Mononuclear cell (primary cell): ENCODE results near the gene PDXP. TPM values are rescaled to one million over a fixed set of nuclear protein-coding genes. Genes with fewer than 3 reads are reported as not detected.

Source experiments
- H3K27me3 ChIP-seq: 2 replicates; pipeline ENCODE4 v1.6.0; 2011; ENCODE audit warnings: low read length, control low read depth; ENCODE audit not compliant: insufficient read depth
- H3K4me1 ChIP-seq: 2 replicates; pipeline ENCODE4 v1.5.1; 2011; ENCODE audit warnings: mild to moderate bottlenecking, low read length, control low read depth; ENCODE audit not compliant: insufficient read depth
- H3K4me3 ChIP-seq: 2 replicates; pipeline ENCODE4 v1.5.1; 2011; ENCODE audit warnings: mild to moderate bottlenecking, low read length, moderate library complexity
- H3K9me3 ChIP-seq: 2 replicates; pipeline ENCODE4 v1.5.1; 2011; ENCODE audit warnings: low read depth, mild to moderate bottlenecking, control low read depth, low read length
- total RNA-seq: library from RNA; depleted of rRNA; stranded (reverse); fragments of >200 nt; gene quantifications from one replicate; pipeline ENCODE4 v1.2.3, GENCODE V29; 2012

The PDXP gene
- total RNA-seq, 1 donor: 2.7 TPM

DNA sequence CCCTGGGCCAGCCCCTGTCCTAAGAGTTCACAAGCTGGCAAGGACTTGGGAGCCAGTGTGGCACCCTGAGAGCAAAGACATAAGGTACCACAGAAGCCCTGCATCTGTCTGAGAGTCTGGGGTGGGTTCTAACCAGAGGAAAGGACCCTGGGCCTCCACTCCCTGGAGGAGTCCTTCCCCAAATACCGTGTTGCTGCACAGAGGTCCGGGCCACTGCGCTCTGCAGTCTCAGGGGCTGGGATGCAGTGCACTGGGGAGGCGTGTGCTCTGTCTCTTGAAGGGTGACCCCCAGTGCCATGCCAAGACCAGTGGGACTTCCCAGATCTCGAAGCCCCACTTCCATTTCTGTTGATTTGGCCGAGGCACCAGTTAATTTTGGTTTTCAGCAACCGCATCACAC is 23.4 kb upstream of the PDXP start:
- Histone ChIP-seq H3K4me1 (peaks cover 83% of the 10 kb centered on the region), H3K27me3 (no peaks in the 10 kb centered on the region), H3K4me3 (no peak overlapping the region), H3K9me3 (no peaks in the 10 kb centered on the region)

GRCh38 chr22:37636186-37636948 is 22.2 kb upstream of the PDXP start:
- H3K4me3 ChIP-seq: no peak overlapping the region

GRCh38 chr22:37636949-37637273 is 21.6 kb upstream of the PDXP start:
- H3K4me1 ChIP-seq: peaks cover 89% of the 10 kb centered on the region
- no peaks in the 10 kb centered on the region for H3K9me3 ChIP-seq
- H3K4me3 ChIP-seq: no peak overlapping the region

More at GRCh38 chr22:37636186-37636948, 22.2 kb upstream of the PDXP start:
- Histone ChIP-seq H3K4me1 (peaks cover 89% of the 10 kb centered on the region), H3K9me3 (no peaks in the 10 kb centered on the region), H3K27me3 (no peaks in the 10 kb centered on the region)

GRCh38 chr22:37638391-37639069 is 20.0 kb upstream of the PDXP start:
- Histone ChIP-seq H3K4me3 (peak overlapping the region; percentile 83), H3K4me1 (peaks cover 89% of the 10 kb centered on the region), H3K9me3 (no peaks in the 10 kb centered on the region), H3K27me3 (no peaks in the 10 kb centered on the region)

More at GRCh38 chr22:37636949-37637273, 21.6 kb upstream of the PDXP start:
- no peaks in the 10 kb centered on the region for H3K27me3 ChIP-seq

DNA sequence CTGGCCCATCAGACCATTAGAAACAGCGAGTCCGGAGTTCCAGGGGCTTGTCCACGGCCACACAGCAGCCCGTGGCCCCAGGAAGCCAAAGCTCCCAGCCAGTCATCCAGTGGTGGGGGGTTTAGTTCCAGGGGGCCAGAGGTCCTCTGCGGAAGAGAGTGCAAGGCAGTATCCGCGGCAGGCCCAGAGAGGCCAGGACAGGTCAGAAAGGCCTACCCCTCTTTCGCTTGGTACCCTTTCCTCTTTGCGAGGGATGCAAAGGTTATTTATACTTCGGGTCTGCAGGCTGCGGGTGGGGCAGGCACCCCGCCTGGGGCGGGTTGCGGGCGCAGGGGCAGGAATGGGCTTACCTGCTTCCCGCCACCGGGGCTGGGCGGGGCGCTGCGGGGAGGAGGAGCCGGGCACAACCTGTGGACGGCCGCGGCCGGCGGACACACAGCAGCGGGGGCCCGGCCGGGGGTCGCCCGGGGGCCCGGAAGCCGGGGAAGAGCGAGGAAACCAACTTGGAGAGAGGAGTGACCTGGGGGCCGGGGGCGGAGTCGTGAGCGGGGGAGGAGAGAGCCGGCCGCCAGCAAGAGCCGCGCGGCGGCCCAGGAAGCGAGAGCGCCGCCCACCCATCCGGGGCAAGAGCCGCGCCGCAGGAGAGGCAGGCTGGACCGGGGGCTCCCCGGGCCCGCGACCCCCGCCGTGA is 19.3 kb upstream of the PDXP start, which contains the start of gene SH3BP1:
Gene SH3BP1 (plus strand): TSS at position 600 of the 691 bp plus-strand sequence. CDS start 119 bp downstream, outside the sequence.
- Histone ChIP-seq H3K9me3 (no peaks in the 10 kb centered on the region), H3K4me3 (peak within 1 kb of the TSS; percentile 83), H3K4me1 (peaks cover 86% of the 10 kb centered on the region), H3K27me3 (no peaks in the 10 kb centered on the region)

GRCh38 chr22:37639771-37640590 is 18.5 kb upstream of the PDXP start:
- Histone ChIP-seq H3K9me3 (no peaks in the 10 kb centered on the region), H3K27me3 (no peaks in the 10 kb centered on the region), H3K4me3 (peak overlapping the region; percentile 83), H3K4me1 (peaks cover 78% of the 10 kb centered on the region)

- peak overlapping the region; percentile 83 for H3K4me3 ChIP-seq
- peaks cover 69% of the 10 kb centered on the region for H3K4me1 ChIP-seq
Measured at GRCh38 chr22:37640591-37641560, 17.6 kb upstream of the PDXP start.

GRCh38 chr22:37641561-37641949 is 17.0 kb upstream of the PDXP start:
- H3K4me3 ChIP-seq: no peak overlapping the region
- H3K9me3 ChIP-seq: no peaks in the 10 kb centered on the region
- peaks cover 63% of the 10 kb centered on the region for H3K4me1 ChIP-seq
- H3K27me3 ChIP-seq: no peaks in the 10 kb centered on the region

More at GRCh38 chr22:37640591-37641560, 17.6 kb upstream of the PDXP start:
- Histone ChIP-seq H3K9me3 (no peaks in the 10 kb centered on the region), H3K27me3 (no peaks in the 10 kb centered on the region)

GRCh38 chr22:37643225-37643847 is 15.2 kb upstream of the PDXP start:
- no peak overlapping the region for H3K4me3 ChIP-seq

DNA sequence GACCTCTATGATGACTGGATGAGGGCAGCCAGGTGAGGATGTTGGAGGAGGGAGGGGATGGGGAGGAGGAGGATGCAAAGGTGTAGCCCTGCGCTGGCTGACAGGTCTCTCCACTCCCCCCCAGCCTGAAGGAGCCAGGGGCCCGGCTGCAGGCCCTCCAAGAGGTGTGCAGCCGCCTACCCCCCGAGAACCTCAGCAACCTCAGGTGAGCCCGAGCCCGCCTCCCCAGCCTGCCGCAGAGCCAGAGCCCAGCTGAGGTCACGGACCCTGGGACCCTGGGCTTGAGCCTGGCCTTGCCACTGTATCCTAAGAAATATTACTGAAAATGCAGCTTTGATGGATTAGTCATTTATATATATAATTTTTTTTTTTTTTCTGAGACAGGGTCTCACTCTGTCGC is 11.2 kb upstream of the PDXP start:
- Histone ChIP-seq H3K27me3 (no peaks in the 10 kb centered on the region), H3K4me3 (no peak overlapping the region), H3K4me1 (peaks cover 16% of the 10 kb centered on the region), H3K9me3 (no peaks in the 10 kb centered on the region)

More at GRCh38 chr22:37643225-37643847, 15.2 kb upstream of the PDXP start:
- Histone ChIP-seq H3K27me3 (no peaks in the 10 kb centered on the region), H3K4me1 (peaks cover 45% of the 10 kb centered on the region), H3K9me3 (no peaks in the 10 kb centered on the region)

DNA sequence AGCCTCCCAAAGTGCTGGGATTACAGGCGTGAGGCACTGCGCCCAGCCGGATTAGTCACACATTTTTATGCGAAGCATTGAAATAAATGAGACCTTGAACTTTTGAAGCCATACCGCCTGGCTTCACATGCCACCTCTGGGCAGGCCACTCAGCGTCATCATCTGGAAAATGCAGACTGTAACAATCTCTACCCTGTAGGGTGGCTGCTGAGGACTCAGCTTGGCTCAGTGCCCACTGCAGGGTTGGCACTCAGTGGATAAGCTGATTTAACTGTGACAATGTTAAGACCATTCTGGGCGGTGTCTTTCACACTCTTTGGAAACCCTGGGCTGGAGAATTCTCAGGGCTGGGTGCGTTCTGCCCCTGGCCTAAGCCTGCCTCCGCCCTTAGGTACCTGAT is 10.6 kb upstream of the PDXP start:
- no peaks in the 10 kb centered on the region for H3K27me3 ChIP-seq
- H3K4me1 ChIP-seq: peaks cover 10% of the 10 kb centered on the region
- no peak overlapping the region for H3K4me3 ChIP-seq
- no peaks in the 10 kb centered on the region for H3K9me3 ChIP-seq

GRCh38 chr22:37650463-37651136 is 7.9 kb upstream of the PDXP start:
- H3K4me1 ChIP-seq: no peaks in the 10 kb centered on the region
- H3K27me3 ChIP-seq: no peaks in the 10 kb centered on the region
- no peak overlapping the region for H3K4me3 ChIP-seq
- no peaks in the 10 kb centered on the region for H3K9me3 ChIP-seq
